G401 (cell line): ENCODE results near the gene MTR. TPM values are rescaled to one million over a fixed set of nuclear protein-coding genes. Genes with fewer than 3 reads are reported as not detected.
A peak's percentile ranks its signal among the peaks of the same experiment; 100 is the strongest.
"Not testable (repeated sequence)": the region's sequence is repeated elsewhere in the genome, so short reads cannot be mapped to it uniquely, and the experiment has no call there.

Source experiments
- DNase-seq: peaks from one replicate; pipeline ENCODE4 v3.0.0-alpha.2; 2015; ENCODE audit warnings: low spot score
- in situ Hi-C: cut with HindIII; loops from 2 replicates; pipeline ENCODE4 v1.10.0; 2016; ENCODE audit warnings: low sequenced_read_pairs, mixed read lengths
- total RNA-seq: library from RNA; depleted of rRNA; stranded (reverse); fragments of >200 nt; shearing (Covaris generic); gene quantifications from 2 replicates; pipeline ENCODE4 v1.2.3, GENCODE V29; 2014

The MTR gene
- total RNA-seq, 1 experiment from 2014 or later: 10.7 TPM

GRCh38 chr1:236887081-236887480, 92.0 kb downstream of the MTR start:
- in situ Hi-C loops: no loop called here
- DNase-seq: no peak

- in situ Hi-C loops: no loop called here
- peak; percentile 79 for DNase-seq
Measured at GRCh38 chr1:236888126-236888525, 93.0 kb downstream of the MTR start.

- in situ Hi-C loops: no loop called here
- peak; percentile 78 for DNase-seq
Measured at GRCh38 chr1:236888903-236889302, 93.8 kb downstream of the MTR start.

DNA sequence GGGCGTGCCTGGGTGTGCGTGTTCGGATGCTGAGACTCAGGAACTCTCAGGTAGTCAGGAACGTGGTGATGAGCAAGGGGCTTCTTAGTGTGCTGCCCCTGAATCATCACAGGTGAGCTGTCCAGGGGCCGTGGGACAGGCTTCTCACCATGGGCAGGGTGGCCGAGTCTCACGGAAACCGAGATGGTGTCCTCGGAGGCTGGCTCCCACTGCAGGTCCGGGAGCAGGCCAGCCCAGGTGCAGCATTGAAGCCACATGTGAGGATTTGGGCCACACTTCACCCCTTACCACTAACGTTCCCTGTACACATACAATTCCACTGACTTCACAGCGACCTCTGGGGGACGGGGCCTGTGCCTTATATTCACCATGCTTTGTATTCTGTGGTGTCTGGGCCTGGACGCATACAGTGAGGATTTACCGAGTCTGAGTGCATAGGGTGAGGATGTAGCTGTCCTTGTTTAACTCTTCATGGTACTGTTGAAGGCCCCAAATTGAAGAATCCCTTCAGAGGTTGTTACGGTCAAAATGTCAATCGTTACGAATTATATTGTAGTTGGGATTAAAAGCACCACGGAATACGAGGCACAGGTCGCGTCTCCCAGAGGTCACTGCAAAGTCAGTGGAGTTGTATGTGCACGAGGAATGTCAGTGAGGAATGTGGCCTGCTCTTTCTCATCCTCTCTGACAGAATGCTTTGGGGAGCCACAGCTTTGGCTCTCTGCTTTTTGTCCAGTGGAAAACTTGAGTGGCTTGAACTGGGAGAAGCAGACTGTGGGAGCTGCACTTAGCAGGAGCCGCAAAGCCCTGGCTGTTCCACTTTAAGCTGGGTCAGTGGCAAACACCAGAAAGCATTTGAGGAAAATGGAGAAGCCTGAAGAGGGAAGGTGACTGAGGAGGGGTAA, 95.3 kb downstream of the MTR start:
- DNase-seq: no peak
- in situ Hi-C loops: no loop called here

DNA sequence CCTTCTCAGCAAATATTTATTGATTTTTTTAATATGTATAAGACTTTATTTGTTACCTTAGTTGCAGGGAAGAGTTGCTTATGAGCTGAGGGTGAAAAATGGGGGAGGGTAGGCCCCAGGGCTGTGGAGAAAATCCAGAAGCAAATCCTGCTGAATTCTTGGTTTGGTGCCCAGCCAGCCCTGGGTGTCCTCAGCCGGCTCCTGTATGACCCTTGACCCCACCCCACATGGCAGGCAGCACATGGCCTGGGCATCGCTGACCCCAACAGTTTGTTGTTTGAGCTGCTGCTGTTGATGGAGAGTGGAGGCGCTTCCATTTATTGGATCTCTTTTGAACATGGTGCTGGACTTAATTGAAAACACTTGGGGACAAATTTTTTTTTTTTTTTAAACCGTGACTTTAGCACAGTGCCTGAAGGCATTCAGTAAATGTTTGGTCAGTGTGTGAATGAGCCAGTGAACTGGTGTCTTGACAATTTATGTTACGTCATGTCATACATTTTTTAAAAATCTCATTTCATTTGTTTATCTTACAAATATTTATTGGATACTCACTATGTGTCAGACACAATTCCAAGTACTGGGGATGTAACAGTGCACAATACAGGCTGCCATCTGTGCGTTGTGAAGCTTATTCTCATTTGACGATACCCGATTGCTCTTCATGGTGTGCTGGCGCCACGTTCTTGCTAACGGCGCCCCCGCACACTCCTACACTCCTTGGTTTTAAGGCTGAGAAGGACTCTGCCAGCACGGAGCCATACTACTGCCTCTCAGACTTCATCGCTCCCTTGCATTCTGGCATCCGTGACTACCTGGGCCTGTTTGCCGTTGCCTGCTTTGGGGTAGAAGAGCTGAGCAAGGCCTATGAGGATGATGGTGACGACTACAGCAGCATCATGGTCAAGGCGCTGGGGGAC, 98.8 kb downstream of the MTR start:
- DNase-seq: no peak
- in situ Hi-C loops: no loop called here

DNA sequence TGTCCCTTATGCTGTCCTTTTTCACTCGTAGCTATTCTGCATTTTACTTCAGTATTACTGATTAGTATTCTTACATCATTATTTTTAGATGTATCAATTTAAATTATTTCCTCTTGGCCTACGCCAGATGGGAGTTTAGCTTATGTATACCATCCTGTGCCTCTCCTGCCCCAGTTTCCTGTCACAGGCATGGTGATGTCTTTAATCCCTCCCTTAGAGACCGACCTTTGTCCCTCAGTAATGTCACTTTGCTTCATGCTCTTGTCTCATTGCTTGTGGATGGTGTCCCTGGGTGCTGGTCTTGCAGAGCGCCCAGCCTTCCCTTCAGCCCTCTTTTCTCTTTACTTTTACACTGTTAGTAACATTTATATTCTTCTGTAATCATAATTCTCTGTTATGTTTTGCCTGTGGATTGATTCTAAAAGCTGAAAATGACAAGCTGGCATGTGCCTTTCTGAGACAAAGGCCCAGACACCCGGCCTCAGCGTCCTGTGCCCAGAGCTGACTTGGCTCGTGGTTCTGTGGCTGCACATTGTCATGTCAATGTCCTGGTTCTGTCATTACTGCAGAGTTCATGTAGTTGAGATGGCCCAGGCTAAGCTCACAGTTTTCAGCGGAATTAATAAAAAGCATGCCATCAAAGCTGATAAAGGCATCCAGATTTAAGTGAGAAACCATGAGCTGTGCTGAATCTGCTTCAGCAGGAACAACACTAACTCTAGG, 100.7 kb downstream of the MTR start:
- in situ Hi-C loops: no loop called here
- DNase-seq: peak; percentile 19

DNA sequence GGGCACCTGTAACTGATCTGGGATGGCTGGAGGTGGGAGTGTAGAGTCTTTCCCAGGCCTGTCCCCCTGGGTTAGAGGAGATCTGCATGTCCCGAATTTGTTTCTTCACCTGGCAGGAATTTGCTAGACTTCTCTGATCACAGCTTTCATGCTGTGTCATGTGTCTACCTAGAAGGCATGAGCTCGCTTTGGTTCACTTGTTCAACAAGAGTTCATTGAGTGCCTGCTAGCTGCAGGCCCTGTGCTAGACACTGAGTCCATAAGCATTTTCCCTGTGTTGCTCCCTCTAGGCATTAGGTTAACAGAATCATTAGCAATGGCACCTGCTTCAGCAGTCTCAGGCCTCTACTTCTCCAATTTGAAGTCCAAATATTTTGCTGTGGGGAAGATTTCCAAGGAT, 101.6 kb downstream of the MTR start:
- DNase-seq: no peak
- in situ Hi-C loops: no loop called here

DNA sequence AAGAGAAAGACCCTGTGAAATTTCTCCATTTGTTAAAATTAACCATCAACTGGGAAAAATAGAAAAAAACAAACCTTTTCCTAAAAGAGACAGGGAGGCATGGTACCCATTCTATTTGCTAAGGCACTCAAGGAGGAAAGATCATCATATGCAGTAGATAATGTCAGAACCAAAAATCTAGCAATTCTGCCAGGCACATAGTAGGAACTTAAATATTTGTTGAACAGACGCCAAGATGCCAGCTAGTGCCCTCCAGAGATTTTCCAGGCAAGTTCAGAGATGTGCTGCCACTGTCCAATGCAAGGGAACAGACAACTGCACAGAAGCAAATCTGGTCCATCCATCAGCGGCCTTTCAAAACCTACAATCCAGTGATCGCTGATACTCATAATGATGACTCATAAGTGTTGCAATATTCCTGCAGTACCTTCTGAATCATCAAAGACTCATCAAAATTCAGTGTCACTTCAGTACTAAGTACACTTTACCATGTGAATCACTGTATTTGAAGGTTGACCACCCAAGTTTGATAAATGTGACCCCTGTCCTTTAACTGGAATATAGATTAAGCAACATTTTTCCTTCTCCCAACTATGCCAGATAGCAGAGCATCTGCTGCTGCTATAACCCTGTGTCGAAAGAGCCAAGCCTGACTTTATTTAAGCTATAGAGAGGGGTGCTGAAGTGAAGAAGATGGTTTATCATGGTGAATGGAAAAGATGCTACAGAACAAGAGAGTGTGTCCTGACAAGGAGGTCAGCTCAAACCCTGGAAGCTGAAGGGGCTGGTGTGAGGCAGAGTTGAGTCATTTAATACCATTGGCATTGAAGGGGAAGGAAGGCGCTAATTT, 110.0 kb downstream of the MTR start:
- DNase-seq: no peak
- in situ Hi-C loops: no loop called here

DNA sequence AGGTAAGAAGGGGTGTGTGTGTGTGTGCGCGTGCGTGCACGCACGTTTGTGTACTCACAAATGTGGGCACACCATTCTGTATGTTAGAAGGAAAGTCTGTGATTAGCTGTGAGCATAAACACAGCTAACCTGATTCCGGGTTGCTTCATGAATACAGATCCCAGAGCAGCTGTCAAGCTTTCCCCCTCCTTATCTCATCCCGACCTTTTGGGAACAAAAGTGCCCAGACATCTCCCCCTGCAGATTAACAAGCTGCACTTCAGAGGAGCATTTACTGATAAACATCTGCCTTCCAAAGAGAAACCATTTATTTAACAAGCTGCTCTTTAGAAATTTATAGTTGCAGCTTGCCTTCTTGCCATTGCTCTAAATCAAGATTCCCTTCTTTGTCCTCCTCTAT, 112.1 kb downstream of the MTR start:
- in situ Hi-C loops: no loop called here

DNA sequence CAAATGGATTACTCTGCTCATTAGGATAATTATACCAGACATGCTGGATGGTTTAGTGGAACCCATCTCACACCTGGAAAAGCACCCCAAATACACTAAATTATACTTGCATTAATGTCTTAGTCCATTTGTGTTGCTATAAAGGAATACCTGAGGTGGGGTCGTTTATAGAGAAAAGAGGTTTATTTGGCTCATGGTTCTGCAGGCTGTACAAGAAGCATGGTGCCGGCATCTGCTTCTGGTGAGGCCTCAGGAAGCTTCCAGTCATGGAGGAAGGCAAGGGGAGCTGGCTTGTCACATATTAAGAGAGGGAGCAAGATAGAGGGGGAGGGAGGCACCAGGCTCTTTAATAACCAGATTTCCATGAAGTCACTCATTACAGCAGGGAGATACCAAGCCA, 113.6 kb downstream of the MTR start:
- no peak for DNase-seq
- in situ Hi-C loops: no loop called here

More for the DNA sequence above, 112.1 kb downstream of the MTR start:
- no peak for DNase-seq

DNA sequence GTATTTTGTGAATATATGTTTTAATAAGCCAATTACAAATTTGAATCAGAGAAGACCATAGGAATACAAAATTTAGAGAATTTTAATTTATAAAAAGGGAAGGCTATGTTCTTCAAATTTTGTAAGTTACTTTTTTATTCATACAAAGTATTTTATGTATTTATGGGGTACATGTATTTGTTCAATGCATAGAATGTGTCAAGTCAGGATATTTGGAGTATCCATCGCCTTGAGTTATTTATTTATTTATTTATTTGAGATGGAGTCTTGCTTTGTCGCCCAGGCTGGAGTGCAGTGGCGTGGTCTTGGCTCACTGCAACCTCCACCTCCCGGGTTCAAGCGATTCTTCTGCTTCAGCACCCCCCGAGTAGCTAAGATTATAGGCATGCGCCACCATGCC, 116.0 kb downstream of the MTR start:
- DNase-seq, in situ Hi-C loops: not testable (repeated sequence)

DNA sequence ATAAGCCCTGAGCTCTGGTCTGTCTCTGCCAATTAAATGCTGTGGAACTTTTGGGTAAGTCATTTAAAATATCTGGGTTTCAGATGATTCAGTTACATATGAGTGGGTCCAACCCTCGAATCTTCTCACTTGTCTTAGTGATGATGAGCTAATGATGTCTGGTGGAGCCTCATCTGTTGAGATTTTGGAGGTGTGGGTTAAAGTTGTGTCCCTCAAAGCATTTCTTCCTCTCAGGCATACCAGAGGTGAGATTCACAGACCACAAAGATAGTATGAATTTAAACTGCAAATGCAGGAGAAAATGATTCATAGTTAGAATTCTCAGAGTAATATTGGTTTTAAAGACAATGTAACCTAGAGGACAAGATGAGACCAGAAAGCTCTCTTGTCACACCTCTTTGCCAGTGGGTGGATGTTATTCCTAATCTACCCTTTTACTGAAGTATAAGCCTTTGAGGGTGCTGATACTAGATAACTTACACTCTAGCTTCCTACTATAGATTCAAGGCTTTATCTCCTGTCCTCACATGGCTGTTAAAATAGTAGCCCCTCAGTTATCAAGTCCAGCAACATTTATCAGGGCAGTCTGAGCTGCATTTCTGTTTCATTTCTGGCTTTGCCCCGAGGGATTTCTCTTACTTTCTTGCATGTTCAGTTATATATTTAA, 118.4 kb downstream of the MTR start:
- in situ Hi-C loops: no loop called here
- no peak for DNase-seq

DNA sequence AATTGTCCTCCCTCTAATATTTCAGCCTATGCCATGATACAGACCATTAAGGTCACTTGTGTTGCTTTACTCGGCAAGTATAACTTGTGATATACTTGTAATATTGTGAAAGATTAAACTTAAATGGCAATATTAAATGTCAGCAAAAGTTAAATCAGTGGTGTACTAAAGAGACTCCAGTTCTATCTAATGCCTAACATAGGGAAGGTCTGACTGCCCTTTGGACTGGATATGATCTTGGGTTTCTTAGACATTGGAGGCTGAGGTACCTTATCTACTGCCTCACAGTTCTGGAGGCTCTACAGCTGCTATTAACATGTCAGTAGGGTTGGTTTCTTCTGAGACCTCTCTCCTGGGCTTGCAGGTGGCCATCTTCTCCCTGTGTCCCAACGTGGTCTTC, 119.3 kb downstream of the MTR start:
- in situ Hi-C loops: no loop called here
- DNase-seq: no peak

DNA sequence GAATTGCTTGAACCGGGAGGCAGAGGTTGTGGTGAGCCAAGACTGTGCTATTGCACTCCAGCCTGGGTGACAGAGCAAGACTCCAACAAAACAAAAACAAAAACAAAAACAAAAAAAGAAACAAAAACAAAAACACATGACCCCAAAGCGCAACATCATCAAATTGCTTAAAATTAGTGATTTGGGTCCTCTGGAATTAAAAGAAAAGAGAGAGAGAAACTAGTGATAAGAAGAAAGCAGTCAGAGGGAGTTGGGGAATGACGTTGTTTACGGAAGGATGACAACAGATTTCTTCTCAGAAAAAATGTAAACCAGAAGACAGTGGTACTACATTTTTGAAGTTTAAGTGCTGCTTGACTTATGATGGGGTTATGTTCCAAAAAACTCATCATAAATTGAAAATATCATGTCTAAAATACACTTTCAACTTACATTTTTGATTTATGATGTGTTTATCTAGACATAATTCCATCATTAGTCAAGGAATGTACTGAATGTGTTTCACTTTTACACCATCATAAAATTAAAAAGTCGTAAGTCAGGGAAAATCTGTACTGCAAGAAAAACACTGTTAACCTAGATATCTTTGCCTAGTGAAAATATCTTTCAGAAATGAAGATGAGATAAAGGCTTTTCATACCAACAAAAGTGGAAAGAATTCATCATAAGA, 121.2 kb downstream of the MTR start:
- DNase-seq: no peak
- in situ Hi-C loops: no loop called here

GRCh38 chr1:236917448-236917847, 122.4 kb downstream of the MTR start:
- in situ Hi-C loops: no loop called here
- DNase-seq: no peak

DNA sequence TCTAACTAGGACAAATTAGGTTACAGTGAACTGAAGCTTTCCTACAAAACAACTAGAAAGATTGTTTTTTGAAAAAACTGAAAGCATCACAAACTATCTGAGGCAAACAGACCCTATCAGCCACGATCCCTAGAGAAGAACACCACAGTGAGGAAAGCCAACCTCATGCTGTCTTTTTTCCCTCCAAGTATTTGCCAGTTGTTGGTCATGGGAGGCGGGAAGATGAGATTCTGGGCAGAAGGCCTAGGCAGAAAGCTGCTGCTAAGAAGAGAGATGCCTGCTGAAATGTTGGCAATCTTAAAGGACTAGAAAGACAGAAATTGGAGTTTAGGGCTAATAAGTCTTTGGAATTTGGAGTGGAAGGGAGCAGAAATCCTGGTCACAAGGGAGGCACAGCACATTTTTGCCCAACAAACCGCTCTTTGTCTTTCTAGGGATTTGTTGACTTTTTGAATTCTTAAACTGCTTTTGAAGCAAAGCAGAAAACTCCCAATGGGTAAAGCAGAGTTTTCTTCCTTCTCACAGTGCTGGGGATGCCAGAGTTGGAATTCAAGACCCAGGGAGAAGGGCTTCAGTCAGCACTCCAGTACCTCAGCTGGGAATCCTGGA, 125.3 kb downstream of the MTR start:
- no peak for DNase-seq
- in situ Hi-C loops: no loop called here

DNA sequence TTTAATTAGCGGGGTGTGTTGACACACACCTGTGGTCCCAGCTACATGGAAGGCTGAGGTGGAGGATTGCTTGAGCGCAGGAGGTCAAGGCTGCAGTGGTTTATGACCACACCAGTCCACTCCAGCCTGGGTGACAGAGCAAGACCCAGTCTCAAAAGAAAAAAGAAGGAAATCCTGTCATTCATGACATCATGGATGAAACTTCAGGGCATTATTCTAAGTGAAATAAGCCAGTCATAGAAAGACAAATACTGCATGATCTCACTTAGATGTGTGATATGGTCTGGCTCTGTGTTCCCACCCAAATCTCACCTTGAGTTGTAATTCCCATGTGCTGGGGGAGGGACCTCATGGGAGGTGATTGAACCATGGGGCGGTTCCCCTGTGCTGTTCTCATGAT, 126.5 kb downstream of the MTR start:
- no peak for DNase-seq
- in situ Hi-C loops: no loop called here
